ENCODE measurements around the gene CRCP. TPM values are rescaled to one million over a fixed set of nuclear protein-coding genes. Genes with fewer than 3 reads are reported as not detected.

The CRCP gene
- total and polyA plus RNA-seq, 2 of the 13 experiments (the other 11 are each of a cell fraction or from before 2014, with no cell fraction given), result 22.7 to 31.0 TPM

DNA sequence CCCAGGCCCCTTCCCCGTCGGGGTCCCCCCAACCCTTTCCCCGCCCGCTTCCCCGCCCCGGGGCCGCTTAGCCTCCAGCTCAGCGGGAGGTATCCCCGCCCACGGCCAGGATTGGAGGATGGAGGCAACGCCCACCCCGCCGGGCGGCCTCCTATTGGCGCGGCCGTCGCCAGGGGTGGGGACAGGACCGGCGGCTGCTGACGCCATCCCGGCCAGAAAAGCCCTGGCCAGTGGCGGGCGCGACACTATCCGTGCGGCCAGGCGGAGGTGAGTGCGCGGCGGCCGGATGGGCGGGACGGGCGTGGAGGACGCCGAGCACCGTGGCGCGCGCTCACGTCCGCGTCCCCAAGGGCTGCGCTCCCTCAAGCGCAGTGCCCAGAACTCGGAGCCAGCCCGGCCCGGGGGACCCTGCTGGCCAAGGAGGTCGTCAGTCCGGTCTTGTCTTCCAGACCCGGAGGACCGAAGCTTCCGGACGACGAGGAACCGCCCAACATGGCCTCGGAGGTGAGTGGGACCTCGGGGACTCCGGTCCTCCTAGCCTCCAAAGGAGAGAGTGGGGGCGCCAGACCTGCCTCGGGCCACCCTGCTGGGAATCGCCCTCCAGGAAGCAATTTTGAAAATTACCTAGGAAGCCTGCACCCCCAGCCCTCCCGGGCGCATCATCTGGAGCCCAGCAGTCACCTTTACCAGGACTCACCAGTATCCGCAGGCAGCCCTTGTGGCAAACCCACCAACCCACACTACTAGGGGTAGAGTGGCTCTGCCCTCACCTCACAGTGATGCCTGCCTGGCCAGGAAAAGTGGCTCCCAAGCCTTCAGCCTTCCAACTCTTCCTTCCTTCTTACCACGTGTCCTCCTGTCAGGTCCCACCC is 38.8 kb upstream of the CRCP start, which contains the start of gene ASL (continued):
- TF ChIP-seq SAP130 (CRISPR knock-in tag; IDR thresholded peaks at IDR 0.05; ENCODE audit: low read depth) (peak; percentile 95), KAT7 (CRISPR knock-in tag; IDR thresholded peaks at IDR 0.05; ENCODE audit: borderline replicate concordance) (peak; percentile 90; the same call in 1 of the 2 replicates), KMT2A (CRISPR knock-in tag; IDR thresholded peaks at IDR 0.05) (peak; percentile 52), ZNF10 (CRISPR knock-in tag; IDR thresholded peaks at IDR 0.05; ENCODE audit: borderline replicate concordance, low read depth) (no peak), E2F1 (CRISPR knock-in tag; IDR thresholded peaks at IDR 0.05) (peak; percentile 83), NR2F2 (IDR thresholded peaks at IDR 0.05; ENCODE audit: borderline replicate concordance, low read depth) (no peak), ZNF644 (CRISPR knock-in tag; IDR thresholded peaks at IDR 0.05; ENCODE audit: low read depth) (no peak), NFIC (IDR thresholded peaks at IDR 0.05; ENCODE audit: low read length) (no peak), RBFOX2 (IDR thresholded peaks at IDR 0.05; ENCODE audit: low read depth, low read length) (peak; percentile 97), ZBTB4 (CRISPR knock-in tag; IDR thresholded peaks at IDR 0.05; ENCODE audit: borderline replicate concordance) (no peak), ZNF446 (CRISPR knock-in tag; IDR thresholded peaks at IDR 0.05) (no peak), ZNF75D (CRISPR knock-in tag; IDR thresholded peaks at IDR 0.05; ENCODE audit: borderline replicate concordance) (no peak), SRY (CRISPR knock-in tag; IDR thresholded peaks at IDR 0.05) (peak; percentile 73), MED8 (CRISPR knock-in tag; IDR thresholded peaks at IDR 0.05; ENCODE audit: insufficient replicate concordance) (no peak), MXI1 (IDR thresholded peaks at IDR 0.05; ENCODE audit: borderline replicate concordance, low read depth, low read length) (peak; percentile 71; the same call in 1 of the 3 replicates), ELF3 (CRISPR knock-in tag; IDR thresholded peaks at IDR 0.05) (no peak), DNMT3B (CRISPR knock-in tag; conservative IDR thresholded peaks at IDR 0.05) (no peak), GATAD1 (CRISPR knock-in tag; IDR thresholded peaks at IDR 0.05) (peak; percentile 50; the same call in 1 of the 2 replicates), ONECUT2 (CRISPR knock-in tag; IDR thresholded peaks at IDR 0.05) (no peak), JARID2 (CRISPR knock-in tag; IDR thresholded peaks at IDR 0.05; ENCODE audit: insufficient replicate concordance) (no peak), TRIM24 (CRISPR knock-in tag; IDR thresholded peaks at IDR 0.05) (no peak), SMAD3 (CRISPR knock-in tag; IDR thresholded peaks at IDR 0.05) (no peak), ZFP90 (CRISPR knock-in tag; IDR thresholded peaks at IDR 0.05; ENCODE audit: borderline replicate concordance) (peak; percentile 53; the same call in 1 of the 2 replicates), FOXJ3 (CRISPR knock-in tag; IDR thresholded peaks at IDR 0.05; ENCODE audit: borderline replicate concordance) (no peak), JUNB (CRISPR knock-in tag; IDR thresholded peaks at IDR 0.05; ENCODE audit: borderline replicate concordance) (no peak), KLF11 (CRISPR knock-in tag; IDR thresholded peaks at IDR 0.05) (peak; percentile 98; the same call in 1 of the 2 replicates)

Data from HepG2 (cell line).